ENCODE measurements around the gene PGAP3. TPM values are rescaled to one million over a fixed set of nuclear protein-coding genes. Genes with fewer than 3 reads are reported as not detected.

The PGAP3 gene
- total RNA-seq, 1 donor from 2014 or later = 36.8 TPM

DNA sequence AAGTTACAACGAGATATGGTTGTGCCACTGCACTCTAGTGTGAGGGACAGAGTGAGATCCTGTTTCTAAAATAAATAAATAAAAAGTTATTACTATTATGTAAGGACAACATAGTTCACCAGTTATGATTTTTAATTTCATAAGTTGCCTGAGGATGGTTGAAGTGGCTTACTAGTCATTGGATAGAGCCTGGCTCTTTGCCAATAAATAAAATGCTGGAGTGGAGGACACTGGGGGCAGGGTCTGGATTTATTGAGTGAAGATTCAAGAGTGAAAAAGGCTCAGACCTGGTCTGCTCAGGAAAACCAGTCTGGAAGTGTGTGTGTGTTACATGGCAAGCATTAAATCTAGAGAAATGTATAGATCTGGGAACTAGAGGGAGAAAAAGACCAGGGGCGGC lies 48.8 kb downstream of the PGAP3 start:
- Mint-ChIP-seq H3K27me3 (ENCODE audit: low read depth) (no peaks in the 10 kb centered on the region), H3K9me3 (no peaks in the 10 kb centered on the region), H3K27ac (peak overlapping the region; percentile 17), H3K36me3 (no peaks in the 10 kb centered on the region), H3K4me3 (peak overlapping the region; percentile 5), H3K4me1 (peaks cover 25% of the 10 kb centered on the region)
- TF ChIP-seq CTCF (IDR thresholded peaks at IDR 0.05; ENCODE audit: unreplicated experiment) = no peak
- no peak for DNase-seq (ENCODE audit: low spot score in 2 of 2, unreplicated experiment in 2 of 2)

DNA sequence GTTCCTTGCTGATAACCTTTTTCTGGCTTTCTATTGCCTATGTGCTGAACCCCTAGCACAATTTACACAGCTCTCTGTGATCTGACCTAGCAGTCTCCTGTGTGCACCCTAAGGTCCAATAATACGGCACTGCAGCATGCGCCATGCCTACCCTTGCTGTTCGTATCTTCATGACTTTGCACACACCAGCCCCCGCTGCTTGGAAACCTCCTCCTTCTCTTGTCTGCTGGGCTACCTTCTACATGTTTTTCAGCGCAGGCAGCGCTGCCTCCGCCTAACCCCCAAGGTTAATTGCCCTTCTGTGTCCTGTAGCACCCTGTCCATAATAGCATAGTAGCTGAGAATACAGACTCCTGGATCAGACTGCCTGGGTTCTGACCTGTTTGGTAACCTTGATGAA lies 49.5 kb downstream of the PGAP3 start:
- no peaks in the 10 kb centered on the region for H3K9me3 Mint-ChIP-seq
- TF ChIP-seq CTCF (IDR thresholded peaks at IDR 0.05; ENCODE audit: unreplicated experiment) = no peak
- H3K27ac Mint-ChIP-seq = no peak overlapping the region
- no peaks in the 10 kb centered on the region for H3K27me3 Mint-ChIP-seq (ENCODE audit: low read depth)
- peak overlapping the region; percentile 90 for H3K4me3 Mint-ChIP-seq
- DNase-seq (ENCODE audit: low spot score in 2 of 2, unreplicated experiment in 2 of 2) = no peak
- H3K36me3 Mint-ChIP-seq = no peaks in the 10 kb centered on the region
- peaks cover 25% of the 10 kb centered on the region for H3K4me1 Mint-ChIP-seq

DNA sequence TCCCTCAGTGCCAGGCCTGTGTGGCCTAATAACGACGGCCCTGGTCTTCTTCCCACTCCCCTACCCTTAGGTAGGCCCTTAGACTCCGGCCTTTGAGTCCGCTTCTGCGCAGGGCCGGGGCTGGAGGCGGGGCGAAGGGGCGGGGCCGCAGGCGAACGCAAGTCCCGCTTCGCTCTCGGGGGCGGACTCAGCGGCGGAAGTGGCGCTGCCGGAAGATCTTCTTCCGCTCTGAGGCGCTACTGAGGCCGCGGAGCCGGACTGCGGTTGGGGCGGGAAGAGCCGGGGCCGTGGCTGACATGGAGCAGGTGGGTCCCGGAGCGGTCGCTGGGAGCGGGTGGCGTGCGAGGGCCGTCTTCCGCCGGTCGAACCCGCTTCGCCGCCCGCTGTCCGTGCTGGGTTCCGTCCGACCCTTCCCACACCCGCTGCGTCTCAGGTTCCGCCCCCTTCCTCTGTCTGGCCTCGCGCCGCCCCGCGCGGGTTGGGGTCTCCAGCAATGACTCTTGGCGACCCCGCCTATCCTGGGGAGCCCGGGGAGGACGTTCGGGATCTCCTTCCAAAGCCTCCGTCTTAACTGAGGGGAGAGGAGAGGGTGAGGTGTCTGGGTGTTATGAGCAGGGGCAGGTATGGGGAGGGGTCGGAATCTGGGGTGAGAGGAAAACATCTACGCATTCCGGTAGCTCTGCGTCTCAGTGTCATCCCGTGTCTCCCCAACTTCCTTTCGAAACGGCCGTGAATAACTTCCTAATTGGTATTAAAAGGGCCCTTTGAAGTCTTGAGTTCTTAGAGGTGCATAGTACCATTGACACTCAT lies 50.7 kb downstream of the PGAP3 start, which contains the start of gene STARD3:
TSS of gene STARD3 (plus strand) at position 218 of the 810 bp plus-strand sequence. CDS start 16,388 bp downstream, outside the sequence.
- peak; percentile 83 to 86 for DNase-seq (ENCODE audit: low spot score in 2 of 2, unreplicated experiment in 2 of 2)
- no peaks in the 10 kb centered on the region for H3K36me3 Mint-ChIP-seq
- H3K4me3 Mint-ChIP-seq = peak within 1 kb of the TSS; percentile 90
- H3K27me3 Mint-ChIP-seq (ENCODE audit: low read depth) = no peaks in the 10 kb centered on the region
- H3K27ac Mint-ChIP-seq = peak within 1 kb of the TSS; percentile 87
- no peak for TF ChIP-seq CTCF (IDR thresholded peaks at IDR 0.05; ENCODE audit: unreplicated experiment)
- peaks cover 25% of the 10 kb centered on the region for H3K4me1 Mint-ChIP-seq
- H3K9me3 Mint-ChIP-seq = no peaks in the 10 kb centered on the region

DNA sequence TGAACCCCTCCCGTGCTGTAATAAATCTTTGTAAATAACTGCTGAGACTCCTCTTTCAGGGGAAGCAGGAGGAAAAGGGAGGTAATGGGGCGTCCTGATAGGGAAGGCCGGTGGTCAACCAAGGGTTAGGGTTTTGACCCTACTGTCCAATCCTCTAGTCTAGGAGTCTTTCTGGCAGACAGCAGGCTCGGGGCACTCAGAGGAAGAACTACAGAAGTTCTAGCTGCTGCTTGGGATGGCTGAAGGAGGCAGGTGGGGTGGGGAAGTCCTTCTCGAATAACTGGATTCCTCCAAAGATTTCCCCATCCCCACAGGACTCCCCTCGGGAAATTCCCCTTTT lies 51.3 kb downstream of the PGAP3 start:
- Mint-ChIP-seq H3K36me3 (no peaks in the 10 kb centered on the region), H3K4me1 (peaks cover 30% of the 10 kb centered on the region), H3K27ac (peak overlapping the region; percentile 78), H3K4me3 (peak overlapping the region; percentile 90), H3K27me3 (ENCODE audit: low read depth) (peaks cover 5% of the 10 kb centered on the region), H3K9me3 (no peaks in the 10 kb centered on the region)
- no peak for DNase-seq (ENCODE audit: low spot score in 2 of 2, unreplicated experiment in 2 of 2)
- TF ChIP-seq CTCF (IDR thresholded peaks at IDR 0.05; ENCODE audit: unreplicated experiment) = no peak

GRCh38 chr17:39635614-39636176 lies 52.2 kb downstream of the PGAP3 start:
- TF ChIP-seq CTCF (IDR thresholded peaks at IDR 0.05; ENCODE audit: unreplicated experiment) = no peak
- no peak for DNase-seq (ENCODE audit: low spot score in 2 of 2, unreplicated experiment in 2 of 2)
- Mint-ChIP-seq H3K9me3 (no peaks in the 10 kb centered on the region), H3K4me3 (no peak overlapping the region), H3K27ac (no peak overlapping the region), H3K4me1 (peaks cover 36% of the 10 kb centered on the region), H3K27me3 (ENCODE audit: low read depth) (peaks cover 9% of the 10 kb centered on the region), H3K36me3 (no peaks in the 10 kb centered on the region)

All from mesothelial cell of epicardium (in vitro differentiated cells).